Measurements from ENCODE around the gene TRIM8.
"Not testable (repeated sequence)": the region's sequence is repeated elsewhere in the genome, so short reads cannot be mapped to it uniquely, and the experiment has no call there.

Gene TRIM8

DNA sequence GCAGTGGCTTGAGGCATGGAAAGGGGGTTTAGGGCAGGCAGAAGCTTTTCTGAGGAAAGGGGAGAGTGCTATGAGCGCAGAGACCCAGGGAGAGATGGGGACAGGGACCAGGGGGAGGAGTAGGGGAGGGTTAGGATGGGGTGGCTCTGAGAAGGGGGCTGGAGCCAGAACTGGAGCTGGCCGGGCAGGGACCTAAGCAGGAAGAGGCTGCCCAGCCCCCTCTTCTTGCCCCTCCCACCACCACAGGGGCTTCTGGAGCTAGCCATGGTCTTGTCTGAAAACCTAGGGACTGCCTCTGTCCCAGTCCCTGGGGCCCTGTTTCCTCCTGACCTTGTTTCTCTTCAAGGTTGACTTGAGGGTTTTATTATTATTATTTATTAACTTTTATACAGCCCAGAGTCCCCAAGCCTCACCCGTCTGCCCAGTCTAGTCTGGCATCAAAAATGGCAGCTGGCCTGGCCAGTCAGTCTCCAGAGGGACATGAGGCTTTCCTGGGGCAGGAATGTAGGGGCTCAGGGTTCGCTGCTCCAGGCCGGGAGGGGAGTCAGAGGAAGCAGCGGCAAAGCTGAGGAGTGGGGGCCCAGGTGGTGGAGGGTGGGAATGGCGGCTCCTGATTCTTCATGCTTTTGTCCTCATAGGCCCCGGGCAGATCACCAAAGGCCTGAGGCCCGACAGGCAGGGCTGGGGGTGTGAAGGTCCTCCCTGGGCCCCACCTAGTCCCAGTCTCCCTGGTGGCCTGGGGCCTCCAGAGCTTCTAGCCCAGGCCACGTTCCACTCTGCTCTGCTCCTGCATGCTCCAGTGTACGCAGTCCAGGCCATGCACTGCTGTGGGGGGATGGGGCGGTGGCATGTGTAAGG is 5.7 kb downstream of the TRIM8 start:
- no peak for DNase-seq (ENCODE audit: low read depth, low spot score)

DNA sequence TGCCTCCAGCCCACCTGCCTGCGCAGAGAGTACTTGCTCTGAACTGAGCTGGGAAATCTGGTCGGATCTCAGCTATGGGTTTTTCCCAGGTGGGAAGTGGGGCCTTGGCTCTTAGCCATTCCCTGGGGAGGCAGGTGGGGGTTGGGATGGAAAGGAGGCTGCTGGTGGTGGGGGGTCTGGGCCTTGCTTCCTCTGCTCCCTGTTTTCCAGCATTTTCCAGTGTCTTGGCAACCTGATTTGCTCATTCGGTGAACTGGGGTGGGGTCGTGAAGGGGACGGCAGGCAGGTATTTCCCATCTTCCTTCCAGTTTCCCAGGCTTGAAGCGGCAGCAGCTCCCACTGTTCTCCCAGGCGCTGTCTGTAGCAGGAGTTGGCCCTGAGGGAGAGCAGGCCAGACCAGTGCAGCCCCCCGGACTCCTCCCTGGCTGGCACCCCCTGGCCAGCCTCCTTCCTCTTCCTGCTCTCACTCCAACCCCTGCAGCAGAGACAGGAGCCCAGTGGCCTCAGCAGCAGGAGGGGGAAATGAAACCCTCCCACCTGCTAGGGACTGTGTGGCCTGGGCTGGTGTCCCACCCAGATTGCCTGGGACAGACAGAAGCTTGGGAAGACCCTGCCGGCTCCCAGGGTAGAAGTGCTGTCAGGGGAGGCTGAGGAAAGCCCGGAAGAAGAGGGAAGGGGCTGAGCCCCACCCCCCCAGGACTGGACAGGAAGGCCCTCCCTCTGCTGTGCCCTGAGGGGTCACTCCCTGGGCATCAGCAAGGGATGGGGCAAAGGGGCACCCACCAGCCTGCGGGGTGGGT is 6.6 kb downstream of the TRIM8 start:
- no peak for DNase-seq (ENCODE audit: low read depth, low spot score)

- no peak for DNase-seq (ENCODE audit: low read depth, low spot score)
Measured at GRCh38 chr10:102651455-102652169, 7.3 kb downstream of the TRIM8 start.

GRCh38 chr10:102652170-102652916 is 8.1 kb downstream of the TRIM8 start:
- DNase-seq (ENCODE audit: low read depth, low spot score), result no peak

DNA sequence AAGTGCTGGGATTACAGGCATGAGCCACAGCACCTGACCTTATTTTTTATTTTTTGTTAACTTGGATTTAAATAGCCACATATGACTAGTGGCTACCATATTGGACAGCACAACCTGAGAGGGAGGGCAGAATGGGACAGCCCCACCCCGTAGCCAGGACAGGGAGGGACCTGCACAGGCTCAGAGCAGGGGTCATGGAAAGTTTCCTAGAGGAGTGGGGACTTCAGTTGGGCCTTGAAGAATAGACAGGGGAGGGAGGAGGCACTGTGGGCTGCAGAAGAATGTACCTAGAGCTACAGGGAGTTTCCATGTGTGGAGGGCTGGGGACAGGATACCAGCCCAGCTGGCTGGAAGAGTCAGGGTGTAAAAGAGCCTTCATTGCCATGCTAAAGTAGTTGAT is 8.8 kb downstream of the TRIM8 start:
- DNase-seq (ENCODE audit: low read depth, low spot score), result no peak

DNA sequence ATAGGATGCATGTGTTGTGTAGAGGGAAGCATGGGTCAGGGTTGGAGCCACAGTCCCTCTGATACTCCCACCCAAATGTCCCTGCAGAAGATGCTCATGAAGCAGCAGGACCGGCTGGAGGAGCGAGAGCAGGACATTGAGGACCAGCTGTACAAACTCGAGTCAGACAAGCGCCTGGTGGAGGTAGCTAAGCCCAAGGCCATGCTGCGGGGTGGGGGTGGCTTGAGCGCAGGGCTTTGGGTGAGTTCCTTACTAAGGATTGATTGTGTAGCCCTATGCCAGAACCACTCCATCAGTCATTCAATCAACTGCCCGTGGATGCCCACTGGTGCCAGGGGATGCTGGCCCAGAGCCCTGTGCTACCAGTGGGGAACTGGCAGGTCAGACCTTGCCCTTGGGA is 10.3 kb downstream of the TRIM8 start:
- no peak for DNase-seq (ENCODE audit: low read depth, low spot score)

DNA sequence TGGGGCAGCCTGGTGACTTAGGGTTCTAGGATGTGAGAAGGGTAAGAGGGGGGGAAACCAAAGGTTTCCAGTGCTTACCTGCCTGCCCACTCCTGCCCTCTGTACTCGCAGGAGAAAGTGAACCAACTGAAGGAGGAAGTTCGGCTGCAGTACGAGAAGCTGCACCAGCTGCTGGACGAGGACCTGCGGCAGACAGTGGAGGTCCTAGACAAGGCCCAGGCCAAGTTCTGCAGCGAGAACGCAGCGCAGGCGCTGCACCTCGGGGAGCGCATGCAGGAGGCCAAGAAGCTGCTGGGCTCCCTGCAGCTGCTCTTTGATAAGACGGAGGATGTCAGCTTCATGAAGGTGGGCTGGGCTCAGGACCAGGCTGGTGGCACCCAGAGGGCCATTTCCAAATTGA is 10.7 kb downstream of the TRIM8 start:
- no peak for DNase-seq (ENCODE audit: low read depth, low spot score)

DNA sequence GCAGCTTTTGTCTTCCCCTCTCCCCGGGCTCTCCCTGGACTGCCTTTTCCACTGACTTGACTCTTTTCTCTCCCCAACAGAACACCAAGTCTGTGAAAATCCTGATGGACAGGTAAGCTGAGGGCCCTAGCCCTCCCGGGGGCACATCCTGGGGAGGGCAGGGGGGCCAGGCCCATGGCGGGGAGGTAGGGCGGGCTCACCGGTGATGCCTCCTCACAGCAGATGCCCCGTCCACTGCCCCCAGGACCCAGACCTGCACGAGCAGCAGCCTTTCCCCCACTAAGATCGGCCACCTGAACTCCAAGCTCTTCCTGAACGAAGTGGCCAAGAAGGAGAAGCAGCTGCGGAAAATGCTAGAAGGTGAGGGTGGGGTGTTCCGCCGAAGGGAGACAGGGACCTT is 11.7 kb downstream of the TRIM8 start:
- DNase-seq (ENCODE audit: low read depth, low spot score), result no peak

DNA sequence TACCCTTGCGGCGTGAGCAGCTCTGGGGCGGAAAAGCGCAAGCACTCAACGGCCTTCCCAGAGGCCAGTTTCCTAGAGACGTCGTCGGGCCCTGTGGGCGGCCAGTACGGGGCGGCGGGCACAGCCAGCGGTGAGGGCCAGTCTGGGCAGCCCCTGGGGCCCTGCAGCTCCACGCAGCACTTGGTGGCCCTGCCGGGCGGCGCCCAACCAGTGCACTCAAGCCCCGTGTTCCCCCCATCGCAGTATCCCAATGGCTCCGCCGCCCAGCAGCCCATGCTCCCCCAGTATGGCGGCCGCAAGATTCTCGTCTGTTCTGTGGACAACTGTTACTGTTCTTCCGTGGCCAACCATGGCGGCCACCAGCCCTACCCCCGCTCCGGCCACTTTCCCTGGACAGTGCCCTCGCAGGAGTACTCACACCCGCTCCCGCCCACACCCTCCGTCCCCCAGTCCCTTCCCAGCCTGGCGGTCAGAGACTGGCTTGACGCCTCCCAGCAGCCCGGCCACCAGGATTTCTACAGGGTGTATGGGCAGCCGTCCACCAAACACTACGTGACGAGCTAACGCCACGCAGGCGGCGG is 12.6 kb downstream of the TRIM8 start:
- DNase-seq (ENCODE audit: low read depth, low spot score), result no peak

DNA sequence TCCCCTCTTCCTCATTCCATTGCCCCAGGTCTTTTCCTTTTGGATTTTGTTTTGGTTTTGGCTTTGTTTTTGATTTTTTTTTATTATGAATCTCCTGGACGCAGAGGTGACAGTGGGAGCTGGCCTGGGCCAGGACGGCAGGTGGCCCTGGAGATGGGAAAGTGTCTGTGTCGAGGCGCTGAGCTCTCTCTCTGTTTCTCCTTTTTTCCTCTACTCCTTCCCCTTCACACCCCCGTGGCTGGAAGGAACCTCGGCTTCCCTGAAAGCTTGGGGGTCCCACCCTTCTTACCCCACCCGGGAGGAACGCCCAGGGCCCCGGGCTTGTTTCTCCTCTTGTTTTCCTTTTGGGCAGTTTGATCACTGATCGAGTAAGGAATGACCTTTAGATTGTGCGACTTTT is 13.2 kb downstream of the TRIM8 start:
- no peak for DNase-seq (ENCODE audit: low read depth, low spot score)

- DNase-seq (ENCODE audit: low read depth, low spot score), result no peak
Measured at GRCh38 chr10:102657984-102658724, 13.9 kb downstream of the TRIM8 start.

DNA sequence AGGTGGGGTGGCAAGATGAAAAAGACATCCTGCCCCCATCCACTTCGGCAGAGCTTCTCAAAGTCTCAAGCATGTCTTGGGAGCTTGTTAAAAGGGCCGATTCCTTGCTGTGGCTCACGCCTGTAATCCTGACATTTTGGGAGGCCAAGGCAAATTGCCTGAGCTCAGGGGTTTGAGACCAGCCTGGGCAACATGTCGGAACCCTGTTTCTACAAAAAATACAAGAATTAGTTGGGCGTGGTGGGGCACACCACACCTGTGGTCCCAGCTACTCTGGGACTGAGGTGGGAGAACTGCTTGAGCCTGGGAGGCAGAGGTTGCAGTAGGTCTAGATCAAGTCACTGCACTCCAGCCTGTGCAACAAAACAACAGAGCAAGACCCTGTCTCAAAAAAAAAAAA is 14.5 kb downstream of the TRIM8 start:
- DNase-seq (ENCODE audit: low read depth, low spot score), result no peak

DNA sequence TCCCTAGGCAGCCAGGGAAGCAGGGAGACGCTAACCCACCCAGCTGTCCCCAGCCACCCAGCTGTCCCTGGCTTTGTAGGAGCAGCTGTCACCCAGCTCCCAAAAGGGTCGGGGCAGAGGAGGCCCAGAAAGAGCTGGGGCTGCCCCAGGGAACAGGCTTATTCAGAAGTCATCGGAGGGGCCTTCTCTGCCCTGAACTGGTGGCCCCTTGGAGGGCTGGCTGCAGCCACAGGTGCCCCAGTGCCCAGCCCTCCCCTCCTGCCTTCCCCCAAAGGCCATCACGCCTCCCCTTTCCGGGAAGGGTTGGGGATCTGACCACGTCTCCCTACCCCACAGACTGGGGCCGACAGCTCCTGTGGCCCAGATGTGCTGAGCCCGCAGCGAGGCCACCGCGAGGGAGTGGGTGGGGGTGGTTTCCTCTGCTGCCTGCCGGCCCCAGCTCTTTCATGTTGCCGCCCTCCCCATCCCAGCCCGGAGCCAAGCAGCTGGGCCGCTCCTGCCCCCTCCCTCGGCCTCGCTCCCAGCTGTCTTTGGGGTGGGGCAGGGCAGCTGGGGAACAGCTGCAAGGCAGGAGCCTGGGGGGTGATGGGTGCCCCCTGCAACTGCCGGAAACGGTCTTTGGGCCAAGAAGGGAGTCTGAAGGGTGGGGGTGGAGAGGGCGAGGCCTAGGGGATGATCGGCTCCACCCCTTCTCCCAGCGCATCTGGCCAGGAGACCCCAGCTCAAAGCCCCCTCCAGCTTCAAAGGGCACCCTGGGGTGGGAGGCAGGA is 16.8 kb downstream of the TRIM8 start:
- DNase-seq (ENCODE audit: low read depth, low spot score), result no peak

DNA sequence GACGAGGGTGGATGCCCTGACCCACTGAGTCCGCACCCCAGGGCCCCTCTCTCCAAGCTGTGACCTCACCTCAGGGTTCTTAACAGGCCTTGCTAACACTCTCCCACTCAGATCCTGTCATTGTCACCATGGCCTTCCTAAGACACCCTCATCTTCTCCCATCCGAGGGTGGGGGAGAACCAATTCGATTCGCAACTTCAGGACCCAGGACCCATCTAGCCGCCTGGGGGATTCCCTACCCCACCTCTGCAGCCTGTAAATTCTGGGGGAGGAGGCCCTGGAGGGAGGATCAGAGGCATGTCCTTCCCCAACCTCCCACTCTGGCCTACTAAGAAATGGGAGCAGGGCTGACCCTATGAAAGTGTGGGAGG is 17.4 kb downstream of the TRIM8 start:
- no peak for DNase-seq (ENCODE audit: low read depth, low spot score)

- no peak for DNase-seq (ENCODE audit: low read depth, low spot score)
Measured at GRCh38 chr10:102665904-102666509, 21.7 kb downstream of the TRIM8 start.

- DNase-seq (ENCODE audit: low read depth, low spot score), result not testable (repeated sequence)
Measured at GRCh38 chr10:102667411-102667810, 23.1 kb downstream of the TRIM8 start.

GRCh38 chr10:102668326-102669107 is 24.2 kb downstream of the TRIM8 start:
- no peak for DNase-seq (ENCODE audit: low read depth, low spot score)

DNA sequence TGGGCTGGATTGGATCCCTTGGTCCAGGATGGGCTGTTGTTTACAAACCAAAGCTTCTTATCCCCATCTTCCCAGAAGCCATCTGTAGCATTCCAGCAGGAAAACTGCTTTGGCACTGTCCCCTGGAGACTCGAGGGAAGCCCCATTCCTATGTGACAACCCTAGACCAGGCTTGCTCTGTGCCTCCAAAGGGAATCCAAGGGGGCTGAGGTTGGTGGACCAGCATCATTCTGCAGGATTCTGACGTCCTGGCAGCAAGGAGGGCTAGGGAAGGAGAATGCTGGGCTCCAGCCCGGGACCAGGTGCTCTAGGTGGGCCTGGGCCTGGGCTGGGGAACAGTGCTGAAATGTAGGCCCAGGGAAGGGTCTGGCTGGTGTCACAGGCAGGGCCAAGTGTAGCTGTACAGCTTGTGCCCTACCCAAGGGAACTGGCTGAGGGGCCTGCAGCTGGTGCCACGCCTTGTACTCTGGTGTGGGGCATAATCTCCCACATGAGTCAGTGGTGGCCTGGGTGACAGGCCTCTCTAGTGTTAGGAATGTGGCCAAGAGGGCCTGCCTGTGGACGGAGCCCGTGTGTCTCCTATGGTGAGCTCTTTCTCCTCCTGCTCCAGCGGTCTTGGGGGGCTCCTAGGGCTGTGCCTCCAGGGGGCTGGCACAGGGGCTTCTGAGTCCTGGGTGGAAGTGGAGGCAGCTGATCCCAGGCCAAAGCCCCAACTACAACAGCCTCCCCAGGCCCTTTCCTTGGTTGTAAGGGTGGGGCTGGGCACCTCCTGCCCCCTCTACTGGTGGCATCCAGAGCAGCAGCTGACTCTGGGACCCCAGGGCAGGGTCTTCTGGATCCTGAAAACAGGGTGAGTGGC is 25.2 kb downstream of the TRIM8 start:
- DNase-seq (ENCODE audit: low read depth, low spot score), result no peak

All from activated naive CD8-positive, alpha-beta T cell treated with anti-CD3 and anti-CD28 coated beads, Interleukin-2, amount 50 U/mL, for 16 hours (primary cell).